Right forelimb (tissue), 1 donor: ENCODE results near the gene MERTK.
"Not testable (repeated sequence)": the region's sequence is repeated elsewhere in the genome, so short reads cannot be mapped to it uniquely, and the experiment has no call there.

ENCODE experiments used
- DNase-seq: peaks from one replicate; pipeline ENCODE4 v3.0.0-alpha.2; 2018

The MERTK gene

GRCh38 chr2:111946294-111947114, 48.1 kb downstream of the MERTK start:
- DNase-seq = no peak

GRCh38 chr2:111947219-111947618, 48.8 kb downstream of the MERTK start:
- DNase-seq = no peak

- no peak for DNase-seq
Observed at GRCh38 chr2:111948832-111949231, 50.4 kb downstream of the MERTK start.

- no peak for DNase-seq
Observed at GRCh38 chr2:111950236-111950635, 51.8 kb downstream of the MERTK start.

- no peak for DNase-seq
Observed at GRCh38 chr2:111951486-111951885, 53.1 kb downstream of the MERTK start.

- DNase-seq = no peak
Observed at GRCh38 chr2:111952871-111953452, 54.6 kb downstream of the MERTK start.

GRCh38 chr2:111954602-111955332, 56.4 kb downstream of the MERTK start:
- DNase-seq = no peak

- no peak for DNase-seq
Observed at GRCh38 chr2:111957872-111958354, 59.5 kb downstream of the MERTK start.

GRCh38 chr2:111958901-111959300, 60.5 kb downstream of the MERTK start:
- no peak for DNase-seq

GRCh38 chr2:111961663-111962062, 63.3 kb downstream of the MERTK start:
- no peak for DNase-seq

- DNase-seq = not testable (repeated sequence)
Observed at GRCh38 chr2:111963086-111963485, 64.7 kb downstream of the MERTK start.

GRCh38 chr2:111963508-111963907, 65.1 kb downstream of the MERTK start:
- not testable (repeated sequence) for DNase-seq

GRCh38 chr2:111965062-111965461, 66.7 kb downstream of the MERTK start:
- DNase-seq = no peak

GRCh38 chr2:111966241-111966640, 67.8 kb downstream of the MERTK start:
- DNase-seq = no peak

GRCh38 chr2:111967018-111967417, 68.6 kb downstream of the MERTK start:
- DNase-seq = no peak

- no peak for DNase-seq
Observed at GRCh38 chr2:111970453-111970852, 72.0 kb downstream of the MERTK start.

- no peak for DNase-seq
Observed at GRCh38 chr2:111972955-111973565, 74.7 kb downstream of the MERTK start.

- no peak for DNase-seq
Observed at GRCh38 chr2:111973701-111974100, 75.3 kb downstream of the MERTK start.

GRCh38 chr2:111975053-111975552, 76.7 kb downstream of the MERTK start:
- DNase-seq = no peak

- no peak for DNase-seq
Observed at GRCh38 chr2:111975819-111976218, 77.4 kb downstream of the MERTK start.

GRCh38 chr2:111977240-111977639, 78.8 kb downstream of the MERTK start:
- no peak for DNase-seq

GRCh38 chr2:111978452-111979170, 80.2 kb downstream of the MERTK start:
- no peak for DNase-seq
